Aorta (tissue), 5 donors: ENCODE data around the gene DNM1L. TPM values are rescaled to one million over a fixed set of nuclear protein-coding genes. Genes with fewer than 3 reads are reported as not detected.
"Not testable (repeated sequence)": the region's sequence is repeated elsewhere in the genome, so short reads cannot be mapped to it uniquely, and the experiment has no call there.

ENCODE experiments used
- ATAC-seq: fragments of 200-7000 bp; cut with Tn5 transposase; one replicate; pipeline ENCODE4 v1.9.1; 2022; ENCODE audit warnings: moderate library complexity; ENCODE audit not compliant: low FRiP score
- DNase-seq, 2 donors: peaks; one replicate each; pipeline ENCODE4 v3.0.0-alpha.2; 2020
- H3K27ac ChIP-seq, 2 donors: one replicate each; pipeline ENCODE4 v1.5.1; 2013; ENCODE audit warnings: low read length in 2 of 2, mild to moderate bottlenecking in 2 of 2, moderate library complexity in 2 of 2, control low read depth in 1 of 2, inconsistent platforms in 1 of 2, low read depth in 1 of 2
- H3K27me3 ChIP-seq, 2 donors: one replicate each; pipeline ENCODE4 v1.6.1; 2013; ENCODE audit warnings: control low read depth in 1 of 2, low read length in 1 of 2, mild to moderate bottlenecking in 1 of 2, moderate library complexity in 1 of 2; ENCODE audit not compliant: insufficient read depth in 2 of 2, control insufficient read depth in 1 of 2
- H3K36me3 ChIP-seq, 2 donors: one replicate each; pipeline ENCODE4 v1.6.1; 2013; ENCODE audit warnings: control low read depth in 1 of 2, low read length in 1 of 2, mild to moderate bottlenecking in 1 of 2; ENCODE audit not compliant: insufficient read depth in 2 of 2, control insufficient read depth in 1 of 2
- H3K4me1 ChIP-seq, 2 donors: one replicate each; pipeline ENCODE4 v1.6.1; 2013; ENCODE audit warnings: low read length in 2 of 2, control low read depth in 1 of 2, mild to moderate bottlenecking in 1 of 2, moderate library complexity in 1 of 2; ENCODE audit not compliant: insufficient read depth in 2 of 2, control insufficient read depth in 1 of 2
- H3K4me3 ChIP-seq, 2 donors: one replicate each; pipeline ENCODE4 v1.5.1; 2013; ENCODE audit warnings: low read length in 2 of 2, control low read depth in 1 of 2, mild to moderate bottlenecking in 1 of 2
- H3K9me3 ChIP-seq: one replicate; pipeline ENCODE4 v1.6.1; 2013; ENCODE audit warnings: mild to moderate bottlenecking, low read length; ENCODE audit not compliant: control insufficient read depth
- WGBS, 2 donors: extraction: QIAGEN DNeasy Blood & Tissue Kit; methylation state at CpG; one replicate each; pipeline ENCODE4 v1.1.7; 2013; 5-methylcytosine and 5-hydroxymethylcytosine counted together
- intact Hi-C, 2 donors: fragments of 100-400 bp; cut with DNase I; formaldehyde crosslinking; loops; one replicate each; pipeline versions ENCODE4 v1.14.2 to v1.15.0; 2022
- polyA plus RNA-seq, 2 donors: library from polyadenylated mRNA; stranded (reverse); fragments of 200-250 nt; gene quantifications; one replicate each; pipeline ENCODE4 v1.2.3, GENCODE V29; 2013
- total RNA-seq, 2 donors: library from RNA; stranded (reverse); fragmentation: NEBNext Ultra II Directional; extraction: Animal tissue kit (Norgen Biotek cat#: 25700); gene quantifications; one replicate each; pipeline ENCODE4 v1.2.1, GENCODE V29; 2021
- donor health status: healthy with polysubstance abuse.
- donor health status: Bipolar disorder and iron deficiency.
- donor health status: DM: no; HTN: no; CAD: no.
- donor health status: DM: no; HTN: no; CAD: no.
- donor health status: DM: yes; HTN: yes; CAD: no.

DNM1L gene
- total and polyA plus RNA-seq, 4 donors: 20.4 to 92.5 (median 52.8) TPM

GRCh38 chr12:32688786-32689185 lies 9.7 kb downstream of the DNM1L start:
- no peaks in the 10 kb centered on the region for H3K27me3 ChIP-seq
- ATAC-seq (no peak), DNase-seq (no peak)
- intact Hi-C loops: no loop called here
- H3K4me3 ChIP-seq: no peak overlapping the region
- no peaks in the 10 kb centered on the region for H3K4me1 ChIP-seq
- H3K9me3 ChIP-seq: no peaks in the 10 kb centered on the region
- H3K27ac ChIP-seq: no peak overlapping the region
- no peaks in the 10 kb centered on the region for H3K36me3 ChIP-seq

GRCh38 chr12:32690927-32691326 lies 11.8 kb downstream of the DNM1L start:
- Histone ChIP-seq H3K36me3 (no peaks in the 10 kb centered on the region), H3K27ac (no peak overlapping the region), H3K27me3 (no peaks in the 10 kb centered on the region), H3K4me3 (no peak overlapping the region), H3K9me3 (no peaks in the 10 kb centered on the region), H3K4me1 (no peaks in the 10 kb centered on the region)
- no peak for DNase-seq
- 83 to 98% methylated on average over 8 of the region's 8 CpGs for WGBS, 2 donors
- ATAC-seq: no peak
- intact Hi-C loops: no loop called here

- no peaks in the 10 kb centered on the region for H3K36me3 ChIP-seq
- no peak overlapping the region for H3K4me3 ChIP-seq
- 79 to 83% methylated on average over 1 of the region's 1 CpG for WGBS, 2 donors
- no peaks in the 10 kb centered on the region for H3K9me3 ChIP-seq
- no peaks in the 10 kb centered on the region for H3K4me1 ChIP-seq
- ATAC-seq (no peak), DNase-seq (no peak)
- intact Hi-C loops: no loop called here
- H3K27ac ChIP-seq: no peak overlapping the region
- no peaks in the 10 kb centered on the region for H3K27me3 ChIP-seq
These were observed 13.3 kb downstream of the DNM1L start for GRCh38 chr12:32692358-32692757.

- Histone ChIP-seq H3K4me3 (no peak overlapping the region), H3K4me1 (no peaks in the 10 kb centered on the region), H3K36me3 (no peaks in the 10 kb centered on the region), H3K27me3 (no peaks in the 10 kb centered on the region), H3K27ac (no peak overlapping the region), H3K9me3 (no peaks in the 10 kb centered on the region)
- no peak for ATAC-seq
- intact Hi-C loops: no loop called here
- DNase-seq: no peak
- WGBS, 2 donors: 84 to 98% methylated on average over 1 of the region's 1 CpG
These were observed 13.9 kb downstream of the DNM1L start for GRCh38 chr12:32693036-32693435.

GRCh38 chr12:32695787-32696186 lies 16.7 kb downstream of the DNM1L start:
- no peak for DNase-seq
- intact Hi-C loops: no loop called here
- no peaks in the 10 kb centered on the region for H3K36me3 ChIP-seq
- H3K27me3 ChIP-seq: no peaks in the 10 kb centered on the region
- no peaks in the 10 kb centered on the region for H3K9me3 ChIP-seq
- H3K4me1 ChIP-seq: no peaks in the 10 kb centered on the region
- H3K27ac ChIP-seq: no peak overlapping the region
- H3K4me3 ChIP-seq: no peak overlapping the region
- no peak for ATAC-seq
- WGBS, 2 donors: 98 to 99% methylated on average over 3 of the region's 3 CpGs

GRCh38 chr12:32697445-32697844 lies 18.3 kb downstream of the DNM1L start:
- DNase-seq (no peak), ATAC-seq (no peak)
- Histone ChIP-seq H3K36me3 (no peaks in the 10 kb centered on the region), H3K4me3 (no peak overlapping the region), H3K4me1 (no peaks in the 10 kb centered on the region), H3K27ac (no peak overlapping the region), H3K9me3 (no peaks in the 10 kb centered on the region), H3K27me3 (no peaks in the 10 kb centered on the region)
- WGBS, 2 donors: 71 to 95% methylated on average over 1 of the region's 1 CpG
- intact Hi-C loops: no loop called here

GRCh38 chr12:32698285-32698684 lies 19.2 kb downstream of the DNM1L start:
- no peak overlapping the region for H3K27ac ChIP-seq
- H3K36me3 ChIP-seq: no peaks in the 10 kb centered on the region
- no peaks in the 10 kb centered on the region for H3K27me3 ChIP-seq
- intact Hi-C loops: no loop called here
- no peaks in the 10 kb centered on the region for H3K9me3 ChIP-seq
- DNase-seq: no peak
- H3K4me1 ChIP-seq: no peaks in the 10 kb centered on the region
- WGBS, 2 donors: 38 to 67% methylated on average over 2 of the region's 2 CpGs
- no peak for ATAC-seq
- no peak overlapping the region for H3K4me3 ChIP-seq

GRCh38 chr12:32699437-32699836 lies 20.3 kb downstream of the DNM1L start:
- 91 to 96% methylated on average over 8 of the region's 8 CpGs for WGBS, 2 donors
- H3K27me3 ChIP-seq, H3K36me3 ChIP-seq, intact Hi-C loops, H3K4me3 ChIP-seq, H3K9me3 ChIP-seq, H3K27ac ChIP-seq, ATAC-seq, H3K4me1 ChIP-seq, DNase-seq: not testable (repeated sequence)

GRCh38 chr12:32702473-32702872 lies 23.4 kb downstream of the DNM1L start:
- no peaks in the 10 kb centered on the region for H3K4me1 ChIP-seq
- intact Hi-C loops: no loop called here
- H3K36me3 ChIP-seq: no peaks in the 10 kb centered on the region
- H3K27me3 ChIP-seq: no peaks in the 10 kb centered on the region
- H3K9me3 ChIP-seq: no peaks in the 10 kb centered on the region
- DNase-seq (no peak), ATAC-seq (no peak)
- H3K27ac ChIP-seq: no peak overlapping the region
- H3K4me3 ChIP-seq: no peak overlapping the region
